Measurements from ENCODE around the gene SCRN1. TPM values are rescaled to one million over a fixed set of nuclear protein-coding genes. Genes with fewer than 3 reads are reported as not detected.
"Not testable (repeated sequence)": the region's sequence is repeated elsewhere in the genome, so short reads cannot be mapped to it uniquely, and the experiment has no call there.

Gene SCRN1
- total RNA-seq, 1 experiment from 2014 or later: 115 TPM

- Histone ChIP-seq H3K27me3 (ENCODE audit: control insufficient read depth, insufficient read depth, low read length) (no peaks in the 10 kb centered on the region), H3K4me3 (ENCODE audit: insufficient read depth, low read depth, low read length) (no peak overlapping the region), H3K36me3 (replicated peaks; ENCODE audit: control insufficient read depth, insufficient read depth, low read length) (peaks cover 21% of the 10 kb centered on the region)
- DNase-seq: no peak
Observed at GRCh38 chr7:29918850-29919249, 70.8 kb downstream of the SCRN1 start.

DNA sequence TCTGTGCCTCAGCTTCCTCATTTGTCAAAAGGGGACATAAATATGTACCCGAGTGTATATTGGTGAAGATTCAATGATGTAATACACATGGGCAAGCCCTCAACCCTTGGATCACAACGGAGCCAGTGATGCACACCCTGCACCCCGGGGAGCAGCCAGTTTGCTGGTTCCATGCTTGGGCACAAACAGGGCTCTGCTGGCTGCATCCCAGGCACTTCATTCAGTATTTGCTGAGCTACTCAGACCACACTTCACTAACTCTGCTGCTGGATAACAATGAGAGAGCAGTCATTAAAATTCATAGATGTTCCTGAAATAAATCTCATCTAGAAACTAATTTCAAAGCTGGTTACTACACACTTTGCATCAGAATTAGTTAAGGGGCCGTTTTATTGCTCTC is 72.0 kb downstream of the SCRN1 start:
- Histone ChIP-seq H3K27me3 (ENCODE audit: control insufficient read depth, insufficient read depth, low read length) (no peaks in the 10 kb centered on the region), H3K36me3 (replicated peaks; ENCODE audit: control insufficient read depth, insufficient read depth, low read length) (peaks cover 10% of the 10 kb centered on the region), H3K4me3 (ENCODE audit: insufficient read depth, low read depth, low read length) (no peak overlapping the region)
- no peak for DNase-seq

GRCh38 chr7:29915481-29916215 is 74.0 kb downstream of the SCRN1 start:
- DNase-seq: no peak

DNA sequence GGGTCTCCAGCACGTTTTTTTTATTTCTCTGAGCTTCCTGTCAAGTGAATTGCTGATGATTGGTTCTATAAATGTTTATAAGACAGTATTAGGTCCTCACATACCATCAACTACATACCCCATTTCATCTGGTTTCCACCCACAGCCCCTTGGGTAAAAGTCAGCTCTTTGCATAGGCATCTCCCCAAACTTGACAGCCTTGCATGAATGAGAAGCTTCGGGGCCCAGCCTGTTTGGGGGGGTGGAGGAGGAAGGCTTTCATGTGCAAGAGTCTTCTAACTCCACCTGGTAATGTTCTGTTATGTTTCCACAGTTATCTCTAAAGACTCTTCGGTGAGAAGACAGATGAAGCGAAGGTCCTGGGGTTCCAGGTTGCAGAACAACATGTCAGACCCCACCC is 75.4 kb downstream of the SCRN1 start:
- no peak for DNase-seq
- Histone ChIP-seq H3K36me3 (replicated peaks; ENCODE audit: control insufficient read depth, insufficient read depth, low read length) (no peaks in the 10 kb centered on the region), H3K4me3 (ENCODE audit: insufficient read depth, low read depth, low read length) (no peak overlapping the region), H3K27me3 (ENCODE audit: control insufficient read depth, insufficient read depth, low read length) (no peaks in the 10 kb centered on the region)

More at GRCh38 chr7:29915481-29916215, 74.0 kb downstream of the SCRN1 start:
- no peak overlapping the region for H3K4me3 ChIP-seq (ENCODE audit: insufficient read depth, low read depth, low read length)
- no peaks in the 10 kb centered on the region for H3K27me3 ChIP-seq (ENCODE audit: control insufficient read depth, insufficient read depth, low read length)
- peaks cover 4% of the 10 kb centered on the region for H3K36me3 ChIP-seq (replicated peaks; ENCODE audit: control insufficient read depth, insufficient read depth, low read length)

- H3K27me3 ChIP-seq (ENCODE audit: control insufficient read depth, insufficient read depth, low read length): no peaks in the 10 kb centered on the region
- DNase-seq: no peak
- peaks cover 4% of the 10 kb centered on the region for H3K36me3 ChIP-seq (replicated peaks; ENCODE audit: control insufficient read depth, insufficient read depth, low read length)
- no peak overlapping the region for H3K4me3 ChIP-seq (ENCODE audit: insufficient read depth, low read depth, low read length)
Observed at GRCh38 chr7:29906200-29907022, 83.2 kb downstream of the SCRN1 start.

- no peak for DNase-seq
- H3K27me3 ChIP-seq (ENCODE audit: control insufficient read depth, insufficient read depth, low read length): no peaks in the 10 kb centered on the region
Observed at GRCh38 chr7:29900745-29901144, 88.9 kb downstream of the SCRN1 start.

DNA sequence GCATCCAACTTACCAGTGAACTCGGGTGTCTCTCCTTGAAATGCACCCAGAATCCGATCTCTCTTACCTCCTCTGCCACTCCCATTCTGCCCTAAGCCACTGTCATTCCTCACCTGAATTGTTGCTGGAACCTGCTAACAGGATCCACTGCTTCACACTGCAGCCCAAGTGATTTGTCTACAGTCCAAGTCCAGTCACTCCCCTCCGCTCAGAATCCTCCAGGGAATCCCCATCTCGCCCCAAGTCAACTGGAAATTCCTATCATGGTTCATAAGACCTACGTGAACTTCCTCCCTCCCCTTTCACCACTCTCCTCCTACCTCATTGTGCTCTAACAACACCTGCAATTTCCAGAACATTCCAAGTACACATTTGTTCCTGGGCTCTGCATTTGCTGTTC is 91.3 kb downstream of the SCRN1 start:
- Histone ChIP-seq H3K36me3 (replicated peaks; ENCODE audit: control insufficient read depth, insufficient read depth, low read length) (no peaks in the 10 kb centered on the region; the same call in 1 of the 2 replicates), H3K27me3 (ENCODE audit: control insufficient read depth, insufficient read depth, low read length) (no peaks in the 10 kb centered on the region), H3K4me3 (ENCODE audit: insufficient read depth, low read depth, low read length) (no peak overlapping the region)
- DNase-seq: no peak

More at GRCh38 chr7:29900745-29901144, 88.9 kb downstream of the SCRN1 start:
- H3K4me3 ChIP-seq (ENCODE audit: insufficient read depth, low read depth, low read length): no peak overlapping the region
- peaks cover 4% of the 10 kb centered on the region for H3K36me3 ChIP-seq (replicated peaks; ENCODE audit: control insufficient read depth, insufficient read depth, low read length)

DNA sequence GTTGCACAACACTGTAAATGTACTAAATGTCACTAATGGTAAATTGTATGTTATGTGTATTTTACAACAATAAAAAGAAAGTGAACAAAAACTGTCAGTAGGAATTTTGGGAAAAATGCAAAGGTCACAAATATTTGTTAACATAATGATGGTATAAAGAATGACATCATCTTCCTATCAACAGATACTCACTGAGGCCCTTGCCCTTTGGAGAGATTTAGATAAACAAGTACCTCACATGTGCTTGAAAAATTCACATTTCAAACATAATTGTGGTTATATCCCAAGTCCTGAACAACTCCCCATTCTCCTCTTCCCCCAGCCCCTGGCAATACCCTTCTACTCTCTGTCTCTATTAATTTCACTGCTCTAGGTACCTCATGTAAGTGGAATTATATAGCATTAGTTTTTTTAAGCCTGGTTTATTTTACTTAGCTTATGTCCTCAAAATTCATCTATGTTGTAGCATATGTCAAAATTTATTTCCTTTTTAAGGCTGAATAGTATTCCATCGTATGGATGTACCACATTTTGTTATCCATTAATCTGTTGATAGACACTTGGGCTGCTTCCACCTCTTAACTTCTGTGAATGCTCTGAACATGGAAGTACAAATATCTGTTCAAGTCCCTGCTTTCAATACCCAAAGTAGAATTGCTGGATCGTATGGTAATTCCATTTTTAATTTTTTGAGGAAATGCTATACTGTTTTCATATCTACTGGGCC is 92.8 kb downstream of the SCRN1 start:
- Histone ChIP-seq H3K4me3 (ENCODE audit: insufficient read depth, low read depth, low read length) (no peak overlapping the region), H3K27me3 (ENCODE audit: control insufficient read depth, insufficient read depth, low read length) (no peaks in the 10 kb centered on the region), H3K36me3 (replicated peaks; ENCODE audit: control insufficient read depth, insufficient read depth, low read length) (no peaks in the 10 kb centered on the region; the same call in 1 of the 2 replicates)
- DNase-seq: no peak

GRCh38 chr7:29895559-29895958 is 94.0 kb downstream of the SCRN1 start:
- Histone ChIP-seq H3K27me3 (ENCODE audit: control insufficient read depth, insufficient read depth, low read length) (no peaks in the 10 kb centered on the region), H3K36me3 (replicated peaks; ENCODE audit: control insufficient read depth, insufficient read depth, low read length) (no peaks in the 10 kb centered on the region; the same call in none of the 2 replicates), H3K4me3 (ENCODE audit: insufficient read depth, low read depth, low read length) (no peak overlapping the region)
- no peak for DNase-seq

GRCh38 chr7:29894256-29894655 is 95.3 kb downstream of the SCRN1 start:
- Histone ChIP-seq H3K27me3 (ENCODE audit: control insufficient read depth, insufficient read depth, low read length) (no peaks in the 10 kb centered on the region), H3K36me3 (replicated peaks; ENCODE audit: control insufficient read depth, insufficient read depth, low read length) (peaks cover 1% of the 10 kb centered on the region)

DNA sequence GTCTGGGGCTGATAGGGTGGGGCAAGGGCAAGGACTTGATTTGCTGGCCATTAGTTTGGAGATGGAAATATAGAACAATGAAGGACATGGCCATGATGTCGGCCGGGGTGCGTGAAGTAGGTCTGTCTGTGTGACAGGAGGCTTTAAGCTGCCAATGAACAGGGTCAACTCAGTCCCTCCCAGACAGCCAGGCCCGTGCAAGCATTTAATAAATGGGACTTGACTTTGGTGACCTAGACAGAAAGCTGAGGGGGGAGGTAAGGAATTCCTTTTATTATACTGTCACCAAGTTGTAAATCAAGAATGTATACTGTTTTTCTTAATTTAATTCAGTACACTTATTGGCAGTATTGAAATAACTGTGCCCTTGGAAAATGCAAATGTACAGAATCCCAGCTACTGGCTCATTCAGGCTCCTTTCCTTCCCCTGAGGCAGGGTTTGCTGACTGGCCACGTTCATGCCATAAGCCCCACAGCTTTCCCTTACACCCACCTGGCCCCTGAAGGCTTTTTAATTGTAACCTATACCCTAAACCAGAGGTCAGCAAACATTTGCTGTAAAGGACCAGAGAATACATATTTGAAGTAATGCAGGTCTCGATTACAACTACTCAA is 96.1 kb downstream of the SCRN1 start:
- DNase-seq: no peak
- Histone ChIP-seq H3K36me3 (replicated peaks; ENCODE audit: control insufficient read depth, insufficient read depth, low read length) (peaks cover 1% of the 10 kb centered on the region), H3K4me3 (ENCODE audit: insufficient read depth, low read depth, low read length) (no peak overlapping the region), H3K27me3 (ENCODE audit: control insufficient read depth, insufficient read depth, low read length) (no peaks in the 10 kb centered on the region)

More at GRCh38 chr7:29894256-29894655, 95.3 kb downstream of the SCRN1 start:
- H3K4me3 ChIP-seq (ENCODE audit: insufficient read depth, low read depth, low read length): no peak overlapping the region
- no peak for DNase-seq

GRCh38 chr7:29892231-29892630 is 97.4 kb downstream of the SCRN1 start:
- no peaks in the 10 kb centered on the region for H3K27me3 ChIP-seq (ENCODE audit: control insufficient read depth, insufficient read depth, low read length)

GRCh38 chr7:29891766-29892165 is 97.8 kb downstream of the SCRN1 start:
- no peak for DNase-seq
- no peak overlapping the region for H3K4me3 ChIP-seq (ENCODE audit: insufficient read depth, low read depth, low read length)
- peaks cover 1% of the 10 kb centered on the region for H3K36me3 ChIP-seq (replicated peaks; ENCODE audit: control insufficient read depth, insufficient read depth, low read length)
- no peaks in the 10 kb centered on the region for H3K27me3 ChIP-seq (ENCODE audit: control insufficient read depth, insufficient read depth, low read length)

More at GRCh38 chr7:29892231-29892630, 97.4 kb downstream of the SCRN1 start:
- H3K4me3 ChIP-seq (ENCODE audit: insufficient read depth, low read depth, low read length): no peak overlapping the region
- DNase-seq: no peak
- H3K36me3 ChIP-seq (replicated peaks; ENCODE audit: control insufficient read depth, insufficient read depth, low read length): peaks cover 1% of the 10 kb centered on the region

GRCh38 chr7:29890786-29891185 is 98.8 kb downstream of the SCRN1 start:
- H3K27me3 ChIP-seq (ENCODE audit: control insufficient read depth, insufficient read depth, low read length); DNase-seq; H3K4me3 ChIP-seq (ENCODE audit: insufficient read depth, low read depth, low read length); H3K36me3 ChIP-seq (replicated peaks; ENCODE audit: control insufficient read depth, insufficient read depth, low read length): not testable (repeated sequence)

All from H7 (cell line).